HEK293 (cell line): Measurements from ENCODE around the gene ZNF524.

Experiments used
- GLI4 ChIP-seq: fragments of 450-650 bp; formaldehyde crosslinking; IDR thresholded peaks from 2 replicates; pipeline ENCODE4 v1.5.1; 2016; ENCODE audit warnings: missing biosample characterization, missing genetic modification characterization
- HOXA7 ChIP-seq: sonication (generic); formaldehyde crosslinking; IDR thresholded peaks from 2 replicates; pipeline ENCODE4 v1.8.1; 2022; ENCODE audit warnings: missing genetic modification reagents, borderline replicate concordance
- KLF1 ChIP-seq: fragments of 450-650 bp; formaldehyde crosslinking; IDR thresholded peaks from 2 replicates; pipeline ENCODE4 v1.5.1; 2016; ENCODE audit warnings: missing biosample characterization, missing genetic modification characterization
- KLF10 ChIP-seq: fragments of 450-650 bp; IDR thresholded peaks from 2 replicates; pipeline ENCODE4 v1.5.1; 2018; ENCODE audit warnings: missing biosample characterization, mild to moderate bottlenecking, missing genetic modification characterization
- KLF16 ChIP-seq: fragments of 450-650 bp; formaldehyde crosslinking; IDR thresholded peaks from 2 replicates; pipeline ENCODE4 v1.5.1; 2017; ENCODE audit warnings: missing biosample characterization, missing genetic modification characterization
- KLF7 ChIP-seq: fragments of 450-650 bp; formaldehyde crosslinking; IDR thresholded peaks from 2 replicates; pipeline ENCODE4 v1.5.1; 2016; ENCODE audit warnings: missing biosample characterization, missing genetic modification characterization, borderline replicate concordance
- KLF9 ChIP-seq: fragments of 450-650 bp; formaldehyde crosslinking; IDR thresholded peaks from 2 replicates; pipeline ENCODE4 v1.5.1; 2016; ENCODE audit warnings: missing biosample characterization, missing genetic modification characterization, low read depth
- MZF1 ChIP-seq: fragments of 450-650 bp; formaldehyde crosslinking; IDR thresholded peaks from 2 replicates; pipeline ENCODE4 v1.5.1; 2017; ENCODE audit warnings: missing biosample characterization, missing genetic modification characterization, borderline replicate concordance
- SP3 ChIP-seq: fragments of 450-650 bp; formaldehyde crosslinking; IDR thresholded peaks from 2 replicates; pipeline ENCODE4 v1.5.1; 2016; ENCODE audit warnings: missing biosample characterization, missing genetic modification characterization
- WT1 ChIP-seq: fragments of 450-650 bp; formaldehyde crosslinking; IDR thresholded peaks from 2 replicates; pipeline ENCODE4 v1.5.1; 2016; ENCODE audit warnings: missing biosample characterization, missing genetic modification characterization
- YY1 ChIP-seq: fragments of 450-650 bp; formaldehyde crosslinking; IDR thresholded peaks from 2 replicates; pipeline ENCODE4 v1.5.1; 2018; ENCODE audit warnings: missing biosample characterization, missing genetic modification characterization
- ZBTB10 ChIP-seq: fragments of 450-650 bp; formaldehyde crosslinking; IDR thresholded peaks from 2 replicates; pipeline ENCODE4 v1.5.1; 2016; ENCODE audit warnings: missing biosample characterization, missing genetic modification characterization
- ZBTB20 ChIP-seq: fragments of 450-650 bp; formaldehyde crosslinking; IDR thresholded peaks from 2 replicates; pipeline ENCODE4 v1.5.1; 2016; ENCODE audit warnings: missing biosample characterization, missing genetic modification characterization
- ZBTB44 ChIP-seq: fragments of 450-650 bp; IDR thresholded peaks from 2 replicates; pipeline ENCODE4 v1.5.1; 2018; ENCODE audit warnings: missing biosample characterization, mild to moderate bottlenecking, missing genetic modification characterization
- ZEB2 ChIP-seq: fragments of 450-650 bp; formaldehyde crosslinking; IDR thresholded peaks from 2 replicates; pipeline ENCODE4 v1.5.1; 2016; ENCODE audit warnings: missing biosample characterization, missing genetic modification characterization
- ZFP41 ChIP-seq: fragments of 450-650 bp; formaldehyde crosslinking; IDR thresholded peaks from 2 replicates; pipeline ENCODE4 v1.5.1; 2016; ENCODE audit warnings: missing biosample characterization, missing genetic modification characterization, borderline replicate concordance
- ZFP69B ChIP-seq: fragments of 450-650 bp; formaldehyde crosslinking; IDR thresholded peaks from 2 replicates; pipeline ENCODE4 v1.5.1; 2016; ENCODE audit warnings: missing biosample characterization, missing genetic modification characterization
- ZNF169 ChIP-seq: fragments of 450-650 bp; formaldehyde crosslinking; IDR thresholded peaks from 2 replicates; pipeline ENCODE4 v1.5.1; 2016; ENCODE audit warnings: missing biosample characterization, missing genetic modification characterization
- ZNF184 ChIP-seq: fragments of 450-650 bp; IDR thresholded peaks from 2 replicates; pipeline ENCODE4 v1.5.1; 2018; ENCODE audit warnings: missing biosample characterization, mild to moderate bottlenecking, missing genetic modification characterization
- ZNF214 ChIP-seq: fragments of 450-650 bp; formaldehyde crosslinking; IDR thresholded peaks from 2 replicates; pipeline ENCODE4 v1.5.1; 2017; ENCODE audit warnings: missing biosample characterization, mild to moderate bottlenecking, missing genetic modification characterization, borderline replicate concordance
- ZNF335 ChIP-seq: fragments of 450-650 bp; formaldehyde crosslinking; conservative IDR thresholded peaks from 2 replicates; pipeline ENCODE4 v1.5.1; 2016; ENCODE audit warnings: missing biosample characterization, missing genetic modification characterization
- ZNF341 ChIP-seq: fragments of 450-650 bp; formaldehyde crosslinking; IDR thresholded peaks from 2 replicates; pipeline ENCODE4; 2016; ENCODE audit warnings: low read depth, missing biosample characterization, missing genetic modification characterization
- ZNF513 ChIP-seq: fragments of 450-650 bp; IDR thresholded peaks from 2 replicates; pipeline ENCODE4 v1.5.1; 2018; ENCODE audit warnings: missing biosample characterization, missing genetic modification characterization
- ZNF654 ChIP-seq: fragments of 450-650 bp; formaldehyde crosslinking; IDR thresholded peaks from 2 replicates; pipeline ENCODE4 v1.5.1; 2016; ENCODE audit warnings: low read depth, missing biosample characterization, missing genetic modification characterization
- ZNF701 ChIP-seq: fragments of 450-650 bp; formaldehyde crosslinking; IDR thresholded peaks from 2 replicates; pipeline ENCODE4 v1.5.1; 2016; ENCODE audit warnings: missing biosample characterization, missing genetic modification characterization
- ZXDB ChIP-seq: fragments of 450-650 bp; formaldehyde crosslinking; IDR thresholded peaks from 2 replicates; pipeline ENCODE4 v1.5.1; 2016; ENCODE audit warnings: missing biosample characterization, missing genetic modification characterization
- TF ChIP-seq, protein P1 (sequence below): fragments of 450-650 bp; formaldehyde crosslinking; IDR thresholded peaks from 2 replicates; pipeline ENCODE4 v1.5.1; 2016; ENCODE audit warnings: missing biosample characterization, missing genetic modification characterization
- TF ChIP-seq, protein P2 (sequence below): fragments of 450-650 bp; formaldehyde crosslinking; IDR thresholded peaks from 2 replicates; pipeline ENCODE4 v1.5.1; 2016; ENCODE audit warnings: missing biosample characterization, missing genetic modification characterization
- TF ChIP-seq, protein P3 (sequence below): fragments of 450-650 bp; formaldehyde crosslinking; IDR thresholded peaks from 2 replicates; pipeline ENCODE4 v1.5.1; 2016; ENCODE audit warnings: missing biosample characterization, missing genetic modification characterization
- TF ChIP-seq, protein P4 (sequence below): fragments of 450-650 bp; formaldehyde crosslinking; IDR thresholded peaks from 2 replicates; pipeline ENCODE4 v1.5.1; 2016; ENCODE audit warnings: missing biosample characterization, missing genetic modification characterization

Gene ZNF524

GRCh38 chr19:55599842-55600661 lies at the start of gene ZNF524 (continued):
- TF ChIP-seq ZNF214 (tag by site-specific recombination): no peak
- TF ChIP-seq ZNF701 (tag by site-specific recombination): no peak
- TF ChIP-seq ZNF654 (tag by site-specific recombination): no peak
- TF ChIP-seq ZFP41: no peak
- TF ChIP-seq WT1: peak; percentile 43; the same call in 1 of the 2 replicates
- peak; percentile 99 for TF ChIP-seq YY1
- peak; percentile 65 for TF ChIP-seq KLF10 (tag by site-specific recombination)
- peak; percentile 70 for TF ChIP-seq ZBTB20 (tag by site-specific recombination)
- TF ChIP-seq, protein P1, sequence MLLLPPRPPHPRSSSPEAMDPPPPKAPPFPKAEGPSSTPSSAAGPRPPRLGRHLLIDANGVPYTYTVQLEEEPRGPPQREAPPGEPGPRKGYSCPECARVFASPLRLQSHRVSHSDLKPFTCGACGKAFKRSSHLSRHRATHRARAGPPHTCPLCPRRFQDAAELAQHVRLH: peak; percentile 82
- TF ChIP-seq ZEB2: peak; percentile 26; the same call in 1 of the 2 replicates
- peak; percentile 93 for TF ChIP-seq ZXDB (tag by site-specific recombination)
- TF ChIP-seq ZBTB10 (tag by site-specific recombination): 0 out of 2 replicates have a peak, but pooled peaks have one; percentile 4
- peak; percentile 80; the same call in 1 of the 2 replicates for TF ChIP-seq ZBTB44
- TF ChIP-seq ZNF169 (tag by site-specific recombination): 0 out of 2 replicates have a peak, but pooled peaks have one; percentile 53
- no peak for TF ChIP-seq MZF1 (tag by site-specific recombination)
- TF ChIP-seq KLF1 (tag by site-specific recombination): peak; percentile 90
- TF ChIP-seq, protein P2, sequence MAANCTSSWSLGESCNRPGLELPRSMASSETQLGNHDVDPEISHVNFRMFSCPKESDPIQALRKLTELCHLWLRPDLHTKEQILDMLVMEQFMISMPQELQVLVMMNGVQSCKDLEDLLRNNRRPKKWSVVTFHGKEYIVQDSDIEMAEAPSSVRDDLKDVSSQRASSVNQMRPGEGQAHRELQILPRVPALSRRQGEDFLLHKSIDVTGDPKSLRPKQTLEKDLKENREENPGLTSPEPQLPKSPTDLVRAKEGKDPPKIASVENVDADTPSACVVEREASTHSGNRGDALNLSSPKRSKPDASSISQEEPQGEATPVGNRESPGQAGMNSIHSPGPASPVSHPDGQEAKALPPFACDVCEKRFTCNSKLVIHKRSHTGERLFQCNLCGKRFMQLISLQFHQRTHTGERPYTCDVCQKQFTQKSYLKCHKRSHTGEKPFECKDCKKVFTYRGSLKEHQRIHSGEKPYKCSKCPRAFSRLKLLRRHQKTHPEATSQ (tag by site-specific recombination): 0 out of 2 replicates have a peak, but pooled peaks have one; percentile 58
- TF ChIP-seq SP3 (tag by site-specific recombination): peak; percentile 90
- no peak for TF ChIP-seq HOXA7 (CRISPR knock-in tag)
- TF ChIP-seq ZNF184 (tag by site-specific recombination): no peak
- peak; percentile 90; the same call in 1 of the 2 replicates for TF ChIP-seq KLF16 (tag by site-specific recombination)
- peak; percentile 75 for TF ChIP-seq KLF9 (tag by site-specific recombination)
- peak; percentile 35; the same call in 1 of the 2 replicates for TF ChIP-seq ZNF513 (tag by site-specific recombination)
- 0 out of 2 replicates have a peak, but pooled peaks have one; percentile 44 for TF ChIP-seq GLI4 (tag by site-specific recombination)
- peak; percentile 63; the same call in 1 of the 2 replicates for TF ChIP-seq ZFP69B (tag by site-specific recombination)
- TF ChIP-seq, protein P3, sequence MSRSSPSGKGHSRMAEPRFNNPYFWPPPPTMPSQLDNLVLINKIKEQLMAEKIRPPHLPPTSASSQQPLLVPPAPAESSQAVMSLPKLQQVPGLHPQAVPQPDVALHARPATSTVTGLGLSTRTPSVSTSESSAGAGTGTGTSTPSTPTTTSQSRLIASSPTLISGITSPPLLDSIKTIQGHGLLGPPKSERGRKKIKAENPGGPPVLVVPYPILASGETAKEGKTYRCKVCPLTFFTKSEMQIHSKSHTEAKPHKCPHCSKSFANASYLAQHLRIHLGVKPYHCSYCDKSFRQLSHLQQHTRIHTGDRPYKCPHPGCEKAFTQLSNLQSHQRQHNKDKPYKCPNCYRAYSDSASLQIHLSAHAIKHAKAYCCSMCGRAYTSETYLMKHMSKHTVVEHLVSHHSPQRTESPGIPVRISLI (tag by site-specific recombination): no peak
- peak; percentile 97; the same call in 1 of the 2 replicates for TF ChIP-seq KLF7 (tag by site-specific recombination)
- peak; percentile 56 for TF ChIP-seq ZNF341 (tag by site-specific recombination)
- peak; percentile 97 for TF ChIP-seq ZNF335 (tag by site-specific recombination)
- TF ChIP-seq, protein P4, sequence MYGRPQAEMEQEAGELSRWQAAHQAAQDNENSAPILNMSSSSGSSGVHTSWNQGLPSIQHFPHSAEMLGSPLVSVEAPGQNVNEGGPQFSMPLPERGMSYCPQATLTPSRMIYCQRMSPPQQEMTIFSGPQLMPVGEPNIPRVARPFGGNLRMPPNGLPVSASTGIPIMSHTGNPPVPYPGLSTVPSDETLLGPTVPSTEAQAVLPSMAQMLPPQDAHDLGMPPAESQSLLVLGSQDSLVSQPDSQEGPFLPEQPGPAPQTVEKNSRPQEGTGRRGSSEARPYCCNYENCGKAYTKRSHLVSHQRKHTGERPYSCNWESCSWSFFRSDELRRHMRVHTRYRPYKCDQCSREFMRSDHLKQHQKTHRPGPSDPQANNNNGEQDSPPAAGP (tag by site-specific recombination): peak; percentile 71
